MM.1S (cell line): ENCODE data around the gene CTXN1.

Experiments used
- CTCF ChIP-seq: fragments of 300-600 bp; sonication (generic); IDR thresholded peaks from 2 replicates; pipeline ENCODE4 v1.5.1; 2016; ENCODE audit warnings: antibody characterized with exemption, low read length, mixed read lengths
- EZH2 ChIP-seq: fragments of 300-600 bp; sonication (generic); optimal IDR thresholded peaks from 2 replicates; pipeline ENCODE3; 2017; ENCODE audit warnings: low read depth, mild to moderate bottlenecking, antibody characterized with exemption, low read length, mixed read lengths

- TF ChIP-seq CTCF, result no peak
- no peak for TF ChIP-seq EZH2
These were observed 42.8 kb downstream of the CTXN1 start for GRCh38 chr19:7883105-7883504.
